HG02943 (cell line): Measurements from ENCODE around the gene GPC4.

Experiments used
- ATAC-seq: cut with Tn5 transposase; IDR thresholded peaks from one replicate; pipeline ENCODE4 v1.9.1; 2021; ENCODE audit warnings: mild to moderate bottlenecking, low read depth, moderate library complexity; ENCODE audit not compliant: unreplicated experiment

The GPC4 gene

DNA sequence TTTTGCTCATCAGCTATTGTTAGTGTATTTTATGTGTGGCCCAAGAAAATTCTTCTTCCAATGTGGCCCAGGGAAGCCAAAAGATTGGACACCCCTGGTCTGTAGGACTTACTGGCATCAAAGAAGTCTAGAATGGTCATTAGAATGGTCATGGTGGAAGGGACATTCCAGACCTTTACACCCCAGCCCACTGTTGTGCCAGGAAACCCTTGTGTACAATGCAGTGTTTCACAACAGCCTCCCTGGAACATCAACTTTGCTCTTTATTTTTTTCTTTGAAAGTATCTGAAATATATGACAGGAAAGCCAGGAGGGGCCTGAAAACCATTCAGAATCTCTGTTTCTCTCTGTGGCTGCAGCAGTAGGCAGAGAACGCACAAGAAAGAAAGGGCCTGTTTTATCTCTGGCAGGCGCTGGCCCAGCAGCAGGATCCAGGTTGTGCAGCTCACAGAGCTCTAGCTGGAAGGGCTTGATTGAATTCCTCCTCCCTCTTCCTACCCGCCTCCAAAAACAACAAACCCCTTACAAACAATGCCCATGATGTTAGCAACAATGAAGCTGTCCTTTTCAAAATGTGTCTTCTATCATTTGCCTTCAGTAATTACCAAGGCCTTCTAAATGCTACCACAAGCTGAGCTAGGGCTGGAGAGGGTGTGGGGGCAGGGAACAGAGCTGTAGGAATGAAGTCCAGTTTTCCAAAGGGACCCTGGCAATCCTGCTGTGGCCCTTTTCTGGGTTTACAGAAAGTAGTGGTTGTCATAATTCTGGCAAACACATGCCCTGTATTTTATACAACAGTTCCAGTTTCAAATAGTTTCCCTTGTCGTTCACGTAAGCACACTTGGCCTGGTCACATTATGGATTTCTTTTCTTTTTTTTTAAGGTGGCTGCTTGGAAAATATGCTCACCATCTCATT, 164.8 kb downstream of the GPC4 start:
- no peak for ATAC-seq
